ENCODE results near the gene PPP3R1.

- TF ChIP-seq, protein P1, sequence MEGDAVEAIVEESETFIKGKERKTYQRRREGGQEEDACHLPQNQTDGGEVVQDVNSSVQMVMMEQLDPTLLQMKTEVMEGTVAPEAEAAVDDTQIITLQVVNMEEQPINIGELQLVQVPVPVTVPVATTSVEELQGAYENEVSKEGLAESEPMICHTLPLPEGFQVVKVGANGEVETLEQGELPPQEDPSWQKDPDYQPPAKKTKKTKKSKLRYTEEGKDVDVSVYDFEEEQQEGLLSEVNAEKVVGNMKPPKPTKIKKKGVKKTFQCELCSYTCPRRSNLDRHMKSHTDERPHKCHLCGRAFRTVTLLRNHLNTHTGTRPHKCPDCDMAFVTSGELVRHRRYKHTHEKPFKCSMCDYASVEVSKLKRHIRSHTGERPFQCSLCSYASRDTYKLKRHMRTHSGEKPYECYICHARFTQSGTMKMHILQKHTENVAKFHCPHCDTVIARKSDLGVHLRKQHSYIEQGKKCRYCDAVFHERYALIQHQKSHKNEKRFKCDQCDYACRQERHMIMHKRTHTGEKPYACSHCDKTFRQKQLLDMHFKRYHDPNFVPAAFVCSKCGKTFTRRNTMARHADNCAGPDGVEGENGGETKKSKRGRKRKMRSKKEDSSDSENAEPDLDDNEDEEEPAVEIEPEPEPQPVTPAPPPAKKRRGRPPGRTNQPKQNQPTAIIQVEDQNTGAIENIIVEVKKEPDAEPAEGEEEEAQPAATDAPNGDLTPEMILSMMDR (IDR thresholded peaks at IDR 0.05; ENCODE audit: extremely low read depth in 1 of 2, insufficient read depth in 1 of 2, low read depth in 1 of 2, low read length in 2 of 2), result no peak
- TF ChIP-seq POLR2AphosphoS5 (IDR thresholded peaks at IDR 0.05; ENCODE audit: insufficient read depth, low read depth, low read length) (no peak), POLR2A (IDR thresholded peaks at IDR 0.05; ENCODE audit: low read depth, low read length) (no peak), JUN (IDR thresholded peaks at IDR 0.05; ENCODE audit: borderline replicate concordance, insufficient read depth, insufficient read length, low read depth) (no peak), EZH2 (IDR thresholded peaks at IDR 0.05; ENCODE audit: borderline replicate concordance, low read depth, low read length, severe bottlenecking) (no peak), FOS (IDR thresholded peaks at IDR 0.05; ENCODE audit: borderline replicate concordance, insufficient read depth, low read length) (no peak), GATA2 (IDR thresholded peaks at IDR 0.05; ENCODE audit: insufficient read depth, insufficient read length, low read depth, low read length) (no peak), MAX (IDR thresholded peaks at IDR 0.05; ENCODE audit: insufficient read depth, insufficient read length) (no peak), MYC (IDR thresholded peaks at IDR 0.05; ENCODE audit: low read depth, low read length) (no peak)
Measured at GRCh38 chr2:68206793-68207192, 45.5 kb downstream of the PPP3R1 start.

All from endothelial cell of umbilical vein (primary cell).